DND-41 (cell line): ENCODE measurements around the gene CHN2.

Source experiments
- EZH2 ChIP-seq: IDR thresholded peaks from 3 replicates; pipeline ENCODE4 v1.6.1; 2012; ENCODE audit warnings: borderline replicate concordance, low read depth, mild to moderate bottlenecking, moderate library complexity, low read length, inconsistent platforms; ENCODE audit not compliant: severe bottlenecking
- TF ChIP-seq, protein P1 (sequence below): IDR thresholded peaks from 2 replicates; pipeline ENCODE4 v1.5.1; 2012; ENCODE audit warnings: borderline replicate concordance, low read length, moderate library complexity, mild to moderate bottlenecking; ENCODE audit not compliant: poor library complexity, severe bottlenecking; ENCODE audit errors: extremely low read depth

DNA sequence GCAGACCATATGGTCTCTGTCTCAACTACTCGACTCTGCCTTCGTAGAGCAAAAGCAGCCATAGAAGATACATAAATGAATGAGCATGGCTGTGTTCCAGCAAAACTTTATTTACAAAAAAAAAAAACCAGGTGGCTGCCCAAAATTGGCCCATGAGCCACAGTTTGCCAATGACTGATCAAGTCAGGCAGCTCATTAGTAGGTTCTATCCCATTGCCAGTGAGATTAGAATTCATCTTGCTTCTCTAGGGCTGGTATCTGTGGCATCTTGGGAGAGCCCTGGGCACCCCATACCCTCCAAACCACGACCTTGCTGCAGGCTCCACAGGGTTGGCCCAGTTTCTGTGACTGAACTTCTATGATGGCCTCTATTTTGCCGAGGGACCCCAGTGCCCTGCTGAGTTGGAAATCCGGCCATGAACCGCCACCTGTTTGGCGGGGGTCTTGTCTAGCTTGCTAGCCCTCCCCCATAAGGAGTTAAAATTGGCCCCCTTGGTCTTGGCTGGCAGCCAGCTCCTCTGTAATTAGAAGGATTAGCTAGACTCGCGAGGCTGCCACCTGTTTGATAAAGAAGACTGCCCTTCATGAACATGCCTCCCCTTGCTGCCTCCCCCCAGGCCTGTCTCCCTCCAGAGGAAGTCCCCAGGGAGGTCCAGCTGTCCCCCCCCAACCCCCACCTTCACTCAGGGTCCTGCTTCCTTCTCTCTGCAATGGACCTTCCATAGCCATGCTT, 83.9 kb downstream of the CHN2 start:
- TF ChIP-seq, protein P1, sequence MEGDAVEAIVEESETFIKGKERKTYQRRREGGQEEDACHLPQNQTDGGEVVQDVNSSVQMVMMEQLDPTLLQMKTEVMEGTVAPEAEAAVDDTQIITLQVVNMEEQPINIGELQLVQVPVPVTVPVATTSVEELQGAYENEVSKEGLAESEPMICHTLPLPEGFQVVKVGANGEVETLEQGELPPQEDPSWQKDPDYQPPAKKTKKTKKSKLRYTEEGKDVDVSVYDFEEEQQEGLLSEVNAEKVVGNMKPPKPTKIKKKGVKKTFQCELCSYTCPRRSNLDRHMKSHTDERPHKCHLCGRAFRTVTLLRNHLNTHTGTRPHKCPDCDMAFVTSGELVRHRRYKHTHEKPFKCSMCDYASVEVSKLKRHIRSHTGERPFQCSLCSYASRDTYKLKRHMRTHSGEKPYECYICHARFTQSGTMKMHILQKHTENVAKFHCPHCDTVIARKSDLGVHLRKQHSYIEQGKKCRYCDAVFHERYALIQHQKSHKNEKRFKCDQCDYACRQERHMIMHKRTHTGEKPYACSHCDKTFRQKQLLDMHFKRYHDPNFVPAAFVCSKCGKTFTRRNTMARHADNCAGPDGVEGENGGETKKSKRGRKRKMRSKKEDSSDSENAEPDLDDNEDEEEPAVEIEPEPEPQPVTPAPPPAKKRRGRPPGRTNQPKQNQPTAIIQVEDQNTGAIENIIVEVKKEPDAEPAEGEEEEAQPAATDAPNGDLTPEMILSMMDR, result no peak
- no peak for TF ChIP-seq EZH2
